BJ (cell line): ENCODE measurements around the gene RSAD2. TPM values are rescaled to one million over a fixed set of nuclear protein-coding genes. Genes with fewer than 3 reads are reported as not detected.
"Not testable (repeated sequence)": the region's sequence is repeated elsewhere in the genome, so short reads cannot be mapped to it uniquely, and the experiment has no call there.

ENCODE experiments used
- CTCF ChIA-PET: fragments of 350-600 bp; formaldehyde crosslinking; extraction: SDS; loops from one replicate; lab custom pipeline; 2021; ENCODE audit warnings: antibody characterized with exemption, inconsistent platforms; lab: Yijun Ruan, JAX
- POLR2A ChIA-PET: fragments of 300-600 bp; sonication (Branson Sonifier 250); formaldehyde crosslinking; extraction: SDS; loops from one replicate; lab custom pipeline; 2021; ENCODE audit warnings: antibody characterized with exemption; lab: Charles Lee
- DNase-seq: peaks from one replicate; pipeline ENCODE4 v3.0.0-alpha.2; 2011; ENCODE audit warnings: low read depth
- H3K27me3 ChIP-seq: 2 replicates; pipeline ENCODE4 v1.6.0; 2011; ENCODE audit warnings: low read length; ENCODE audit not compliant: control insufficient read depth, insufficient read depth
- H3K36me3 ChIP-seq: 2 replicates; pipeline ENCODE4 v1.5.1; 2011; ENCODE audit warnings: low read length; ENCODE audit not compliant: control insufficient read depth, insufficient read depth
- H3K4me3 ChIP-seq: 2 replicates; pipeline ENCODE4 v1.5.1; 2011; ENCODE audit warnings: low read depth, mild to moderate bottlenecking, control low read depth, low read length
- polyA plus RNA-seq: library from polyadenylated mRNA; depleted of rRNA; stranded (reverse); fragments of >200 nt; gene quantifications from 2 replicates; pipeline ENCODE4 v1.2.3, GENCODE V29; 2011
- TF ChIP-seq, protein P1 (sequence below): IDR thresholded peaks from 2 replicates; pipeline ENCODE4 v1.5.1; 2011; ENCODE audit warnings: low read depth, mild to moderate bottlenecking, control low read depth, inconsistent platforms, low read length, moderate library complexity; ENCODE audit not compliant: insufficient read depth

The RSAD2 gene
- polyA plus RNA-seq, 1 experiment: 0.05 TPM

DNA sequence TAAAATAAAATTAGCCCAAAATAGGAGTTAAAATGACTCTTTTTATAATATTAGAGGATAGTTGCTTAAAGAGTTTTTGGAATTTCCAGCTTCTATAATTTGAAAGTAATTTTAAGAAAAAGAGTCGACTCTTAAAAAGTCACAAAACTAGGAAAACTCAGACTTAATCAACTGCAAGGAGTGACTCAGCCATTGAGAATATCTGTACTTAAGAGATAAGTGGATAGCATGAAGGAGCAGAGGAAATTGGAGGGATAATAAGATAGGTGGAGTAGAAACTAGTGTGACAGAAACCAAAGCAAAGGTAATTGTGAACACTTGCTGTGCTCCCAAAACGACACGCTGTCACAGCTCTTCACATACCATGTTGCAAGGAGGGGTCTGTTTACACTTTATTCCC is 8.4 kb downstream of the RSAD2 start:
- Histone ChIP-seq H3K4me3 (no peak overlapping the region), H3K36me3 (no peaks in the 10 kb centered on the region), H3K27me3 (no peaks in the 10 kb centered on the region)
- DNase-seq: no peak
- ChIA-PET CTCF (interaction anchor here (1.6 kb wide), 1 partner anchor 11 kb away, joined by 3 read pairs; no protein-coding TSS in a partner anchor), POLR2A (no interaction called here)
- TF ChIP-seq, protein P1, sequence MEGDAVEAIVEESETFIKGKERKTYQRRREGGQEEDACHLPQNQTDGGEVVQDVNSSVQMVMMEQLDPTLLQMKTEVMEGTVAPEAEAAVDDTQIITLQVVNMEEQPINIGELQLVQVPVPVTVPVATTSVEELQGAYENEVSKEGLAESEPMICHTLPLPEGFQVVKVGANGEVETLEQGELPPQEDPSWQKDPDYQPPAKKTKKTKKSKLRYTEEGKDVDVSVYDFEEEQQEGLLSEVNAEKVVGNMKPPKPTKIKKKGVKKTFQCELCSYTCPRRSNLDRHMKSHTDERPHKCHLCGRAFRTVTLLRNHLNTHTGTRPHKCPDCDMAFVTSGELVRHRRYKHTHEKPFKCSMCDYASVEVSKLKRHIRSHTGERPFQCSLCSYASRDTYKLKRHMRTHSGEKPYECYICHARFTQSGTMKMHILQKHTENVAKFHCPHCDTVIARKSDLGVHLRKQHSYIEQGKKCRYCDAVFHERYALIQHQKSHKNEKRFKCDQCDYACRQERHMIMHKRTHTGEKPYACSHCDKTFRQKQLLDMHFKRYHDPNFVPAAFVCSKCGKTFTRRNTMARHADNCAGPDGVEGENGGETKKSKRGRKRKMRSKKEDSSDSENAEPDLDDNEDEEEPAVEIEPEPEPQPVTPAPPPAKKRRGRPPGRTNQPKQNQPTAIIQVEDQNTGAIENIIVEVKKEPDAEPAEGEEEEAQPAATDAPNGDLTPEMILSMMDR: no peak

DNA sequence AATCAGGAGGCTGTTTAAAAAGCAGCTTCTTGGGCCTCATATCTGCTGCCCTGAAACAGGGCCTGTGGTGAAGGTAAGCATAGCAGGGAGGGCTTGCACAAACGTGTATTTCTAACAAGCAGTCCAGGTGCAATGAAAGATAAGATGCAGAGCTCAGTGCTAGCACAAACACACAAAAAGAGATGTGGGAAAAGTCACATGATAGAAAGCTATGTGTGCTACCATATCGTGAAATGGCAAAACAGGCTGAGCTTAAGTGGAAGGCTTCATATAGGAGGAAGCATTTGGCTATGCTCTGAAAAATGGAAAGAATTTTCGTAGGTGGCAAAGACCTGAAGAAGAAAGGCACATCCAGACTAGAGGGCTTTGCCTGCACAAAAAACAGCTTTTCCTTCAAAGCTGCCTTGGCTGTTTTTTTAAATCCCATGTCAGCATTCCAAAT is 10.2 kb downstream of the RSAD2 start:
- H3K4me3 ChIP-seq: no peak overlapping the region
- ChIA-PET POLR2A (no interaction called here), CTCF (interaction anchor here (1.0 to 1.3 kb wide), 2 partner anchors 9 to 19 kb away, joined by 3 to 5 read pairs; no protein-coding TSS in a partner anchor)
- DNase-seq: no peak
- H3K36me3 ChIP-seq: no peaks in the 10 kb centered on the region
- TF ChIP-seq, protein P1: no peak
- no peaks in the 10 kb centered on the region for H3K27me3 ChIP-seq

DNA sequence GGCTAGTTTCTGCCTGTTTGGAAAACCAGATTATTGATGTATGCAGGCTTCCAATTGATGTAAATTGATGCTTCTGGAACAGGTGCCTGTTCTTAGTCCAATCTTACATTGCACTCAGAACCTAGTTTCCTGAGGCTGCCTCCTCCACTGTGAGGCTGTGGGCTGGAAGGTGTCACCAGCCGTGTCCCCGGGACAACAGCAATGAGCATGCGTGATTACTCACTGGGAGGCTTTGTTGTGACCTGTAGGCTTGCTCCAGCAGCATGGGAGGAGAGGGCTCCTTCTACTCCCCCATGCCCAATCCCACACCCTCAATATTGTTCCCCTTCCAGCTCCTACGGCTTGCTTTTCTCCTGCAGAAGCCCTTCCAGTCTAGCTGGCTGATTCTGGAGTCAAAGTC is 11.1 kb downstream of the RSAD2 start:
- Histone ChIP-seq H3K27me3 (no peaks in the 10 kb centered on the region), H3K36me3 (no peaks in the 10 kb centered on the region), H3K4me3 (no peak overlapping the region)
- ChIA-PET CTCF (interaction anchor here (1.3 kb wide), 1 partner anchor 20 kb away, joined by 3 read pairs; no protein-coding TSS in a partner anchor), POLR2A (no interaction called here)
- TF ChIP-seq, protein P1: no peak
- DNase-seq: no peak

DNA sequence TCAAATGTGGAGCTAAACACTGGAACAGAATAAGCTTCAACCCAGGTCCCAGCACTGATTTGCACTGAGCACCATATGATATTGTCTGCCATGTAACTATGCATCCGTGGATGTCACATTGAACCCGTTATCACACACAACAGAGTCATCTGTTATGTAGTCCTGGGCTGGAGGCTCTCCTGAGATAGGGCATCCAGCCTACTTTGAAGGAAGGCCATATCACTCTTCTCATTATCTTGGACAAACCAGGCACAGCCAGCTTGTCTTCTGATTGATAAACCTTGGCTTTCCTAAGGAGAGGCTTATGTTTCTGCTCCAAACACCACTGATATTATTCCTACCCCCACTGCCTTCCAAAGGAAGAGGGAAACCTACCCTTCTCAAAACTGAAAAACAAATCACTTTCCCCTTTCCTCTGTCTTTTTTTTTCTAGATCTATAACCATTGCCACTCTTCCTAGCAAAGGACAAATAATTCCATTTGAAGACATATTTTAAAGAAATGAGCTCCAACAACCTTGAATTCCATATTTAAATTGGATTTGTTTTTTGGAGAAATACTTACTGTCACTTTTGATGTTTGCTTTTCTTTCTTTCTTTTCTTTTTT is 16.4 kb downstream of the RSAD2 start:
- ChIA-PET CTCF (interaction anchor here (1.6 kb wide), 1 partner anchor 150 kb away, joined by 4 read pairs; no protein-coding TSS in a partner anchor), POLR2A (no interaction called here)
- Histone ChIP-seq H3K27me3 (no peaks in the 10 kb centered on the region), H3K4me3 (no peak overlapping the region), H3K36me3 (no peaks in the 10 kb centered on the region)
- TF ChIP-seq, protein P1: no peak
- DNase-seq: no peak

DNA sequence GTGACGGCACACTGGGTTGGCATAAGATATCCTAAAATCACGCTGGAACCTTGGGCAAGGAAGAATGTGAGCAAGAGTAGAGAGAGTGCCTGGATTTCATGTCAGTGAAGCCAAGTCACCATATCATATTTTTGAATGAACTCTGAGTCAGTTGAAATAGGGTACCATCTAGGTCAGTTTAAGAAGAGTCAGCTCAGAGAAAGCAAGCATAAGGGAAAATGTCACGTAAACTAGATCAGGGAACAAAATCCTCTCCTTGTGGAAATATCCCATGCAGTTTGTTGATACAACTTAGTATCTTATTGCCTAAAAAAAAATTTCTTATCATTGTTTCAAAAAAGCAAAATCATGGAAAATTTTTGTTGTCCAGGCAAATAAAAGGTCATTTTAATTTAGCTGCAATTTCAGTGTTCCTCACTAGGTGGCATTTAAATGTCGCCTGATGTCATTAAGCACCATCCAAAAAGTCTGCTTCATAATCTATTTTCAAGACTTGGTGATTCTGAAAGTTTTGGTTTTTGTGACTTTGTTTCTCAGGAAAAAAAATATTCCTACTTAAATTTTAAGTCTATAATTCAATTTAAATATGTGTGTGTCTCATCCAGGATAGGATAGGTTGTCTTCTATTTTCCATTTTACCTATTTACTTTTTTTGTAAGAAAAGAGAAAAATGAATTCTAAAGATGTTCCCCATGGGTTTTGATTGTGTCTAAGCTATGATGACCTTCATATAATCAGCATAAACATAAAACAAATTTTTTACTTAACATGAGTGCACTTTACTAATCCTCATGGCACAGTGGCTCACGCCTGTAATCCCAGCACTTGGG is 19.6 kb downstream of the RSAD2 start:
- no peak for DNase-seq
- POLR2A ChIA-PET: no interaction called here

DNA sequence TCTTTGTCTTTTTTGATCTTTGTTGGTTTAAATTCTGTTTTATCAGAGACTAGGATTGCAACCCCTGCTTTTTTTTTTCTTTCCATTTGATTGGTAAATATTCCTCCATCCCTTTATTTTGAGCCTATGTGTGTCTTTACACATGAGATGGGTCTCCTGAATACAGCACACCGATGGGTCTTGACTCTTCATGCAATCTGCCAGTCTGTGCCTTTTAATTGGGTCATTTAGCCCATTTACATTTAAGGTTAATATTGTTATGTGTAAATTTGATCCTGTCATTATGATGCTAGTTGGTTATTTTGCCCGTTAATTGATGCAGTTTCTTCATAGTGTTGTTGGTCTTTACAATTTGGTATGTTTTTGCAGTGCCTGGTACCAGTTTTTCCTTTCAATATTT is 25.0 kb downstream of the RSAD2 start:
- DNase-seq, H3K4me3 ChIP-seq, H3K36me3 ChIP-seq, H3K27me3 ChIP-seq, POLR2A ChIA-PET: not testable (repeated sequence)
- CTCF ChIA-PET: interaction anchor here (0.7 to 0.8 kb wide), 2 partner anchors 10 to 14 kb away, joined by 3 to 4 read pairs; no protein-coding TSS in a partner anchor

More for the DNA sequence above, 19.6 kb downstream of the RSAD2 start:
- no peaks in the 10 kb centered on the region for H3K36me3 ChIP-seq
- H3K27me3 ChIP-seq: no peaks in the 10 kb centered on the region
- H3K4me3 ChIP-seq: no peak overlapping the region
- TF ChIP-seq, protein P1: peak; percentile 47
- CTCF ChIA-PET: interaction anchor here (0.7 to 2.6 kb wide), 8 partner anchors 9 to 147 kb away, joined by 3 to 16 read pairs (median 4); no protein-coding TSS in a partner anchor
